HFFc6 (cell line): Measurements from ENCODE around the gene ATF7. TPM values are rescaled to one million over a fixed set of nuclear protein-coding genes. Genes with fewer than 3 reads are reported as not detected.

Experiments
- DNase-seq: peaks from one replicate; pipeline ENCODE4 v3.0.0-alpha.2; 2018
- H3K27ac Mint-ChIP-seq: 2 replicates; pipeline ENCODE4 v1.8.0; 2020; ENCODE audit warnings: mild to moderate bottlenecking, mixed read lengths
- H3K27me3 Mint-ChIP-seq: 2 replicates; pipeline ENCODE4 v1.8.0; 2021; ENCODE audit warnings: mild to moderate bottlenecking, moderate library complexity, mixed read lengths; ENCODE audit not compliant: insufficient read depth
- H3K36me3 Mint-ChIP-seq: 2 replicates; pipeline ENCODE4 v1.8.0; 2021; ENCODE audit warnings: low read depth, mixed read lengths
- H3K4me1 Mint-ChIP-seq: 2 replicates; pipeline ENCODE4 v1.8.0; 2020; ENCODE audit warnings: low read depth, mixed read lengths
- H3K4me3 Mint-ChIP-seq: 2 replicates; pipeline ENCODE4 v1.8.0; 2020; ENCODE audit warnings: mild to moderate bottlenecking, moderate library complexity, mixed read lengths
- H3K9me3 Mint-ChIP-seq: 2 replicates; pipeline ENCODE4 v1.8.0; 2020; ENCODE audit warnings: mild to moderate bottlenecking, mixed read lengths
- CTCF ChIP-seq: fragments of 200-600 bp; sonication (generic); IDR thresholded peaks from 2 replicates; pipeline ENCODE4 v1.5.0; 2021; ENCODE audit warnings: antibody characterized with exemption, mild to moderate bottlenecking
- total RNA-seq, 6 experiments: library from RNA; stranded (reverse); fragmentation: NEBNext Ultra II Directional; extraction: Animal tissue kit (Norgen Biotek cat#: 25700); gene quantifications; 2 replicates in 1 of 6; 3 replicates in 5 of 6; pipeline ENCODE4 v1.2.3, GENCODE V29; 2021

The ATF7 gene
- total RNA-seq, 6 experiments from 2014 or later, result 23.6 to 32.1 (median 29.8) TPM

- Mint-ChIP-seq H3K27ac (peak overlapping the region; percentile 57), H3K4me1 (peaks cover 34% of the 10 kb centered on the region), H3K4me3 (peak overlapping the region; percentile 99), H3K9me3 (no peaks in the 10 kb centered on the region), H3K27me3 (no peaks in the 10 kb centered on the region; the same call in 1 of the 2 replicates), H3K36me3 (peaks cover 6% of the 10 kb centered on the region)
- TF ChIP-seq CTCF, result no peak
- no peak for DNase-seq
These were observed 2.4 kb downstream of the ATF7 start for GRCh38 chr12:53623548-53624385.

GRCh38 chr12:53622724-53623123 is 3.5 kb downstream of the ATF7 start:
- H3K36me3 Mint-ChIP-seq, result peaks cover 12% of the 10 kb centered on the region
- peaks cover 44% of the 10 kb centered on the region for H3K4me1 Mint-ChIP-seq
- no peaks in the 10 kb centered on the region for H3K9me3 Mint-ChIP-seq
- DNase-seq, result no peak
- no peak overlapping the region for H3K27ac Mint-ChIP-seq
- no peak for TF ChIP-seq CTCF
- H3K27me3 Mint-ChIP-seq, result no peaks in the 10 kb centered on the region; the same call in 1 of the 2 replicates
- no peak overlapping the region for H3K4me3 Mint-ChIP-seq

GRCh38 chr12:53618275-53618674 is 7.9 kb downstream of the ATF7 start:
- H3K9me3 Mint-ChIP-seq, result no peaks in the 10 kb centered on the region
- peaks cover 15% of the 10 kb centered on the region; the same call in 1 of the 2 replicates for H3K36me3 Mint-ChIP-seq
- H3K4me1 Mint-ChIP-seq, result peaks cover 24% of the 10 kb centered on the region
- H3K27ac Mint-ChIP-seq, result peak overlapping the region; percentile 19
- H3K4me3 Mint-ChIP-seq, result no peak overlapping the region
- DNase-seq, result no peak
- no peaks in the 10 kb centered on the region for H3K27me3 Mint-ChIP-seq
- no peak for TF ChIP-seq CTCF

- H3K27ac Mint-ChIP-seq, result peak overlapping the region; percentile 19
These were observed 8.5 kb downstream of the ATF7 start for GRCh38 chr12:53617700-53618099.

GRCh38 chr12:53616950-53617349 is 9.2 kb downstream of the ATF7 start:
- no peak for DNase-seq
- Mint-ChIP-seq H3K4me1 (peaks cover 21% of the 10 kb centered on the region), H3K4me3 (no peak overlapping the region)

More at GRCh38 chr12:53617700-53618099, 8.5 kb downstream of the ATF7 start:
- Mint-ChIP-seq H3K4me1 (peaks cover 21% of the 10 kb centered on the region), H3K9me3 (no peaks in the 10 kb centered on the region), H3K36me3 (peaks cover 15% of the 10 kb centered on the region; the same call in 1 of the 2 replicates), H3K27me3 (no peaks in the 10 kb centered on the region), H3K4me3 (no peak overlapping the region)
- TF ChIP-seq CTCF, result no peak
- no peak for DNase-seq

More at GRCh38 chr12:53616950-53617349, 9.2 kb downstream of the ATF7 start:
- H3K9me3 Mint-ChIP-seq, result no peaks in the 10 kb centered on the region
- H3K27me3 Mint-ChIP-seq, result no peaks in the 10 kb centered on the region
- no peak overlapping the region for H3K27ac Mint-ChIP-seq
- H3K36me3 Mint-ChIP-seq, result peaks cover 15% of the 10 kb centered on the region; the same call in 1 of the 2 replicates
- TF ChIP-seq CTCF, result no peak
